Activated CD8-positive, alpha-beta memory T cell treated with anti-CD3 and anti-CD28 coated beads for 24 hours (primary cell): Measurements from ENCODE around the gene TNFRSF13B.
"Not testable (repeated sequence)": the region's sequence is repeated elsewhere in the genome, so short reads cannot be mapped to it uniquely, and the experiment has no call there.

Experiments used
- DNase-seq: peaks from one replicate; pipeline ENCODE4 v3.0.0-alpha.2; 2020

Gene TNFRSF13B

GRCh38 chr17:16971458-16972338, at the start of gene TNFRSF13B:
TSS of gene TNFRSF13B (minus strand) at chr17:16972118. CDS start at chr17:16972075, 43 bp downstream.
- no peak for DNase-seq

DNA sequence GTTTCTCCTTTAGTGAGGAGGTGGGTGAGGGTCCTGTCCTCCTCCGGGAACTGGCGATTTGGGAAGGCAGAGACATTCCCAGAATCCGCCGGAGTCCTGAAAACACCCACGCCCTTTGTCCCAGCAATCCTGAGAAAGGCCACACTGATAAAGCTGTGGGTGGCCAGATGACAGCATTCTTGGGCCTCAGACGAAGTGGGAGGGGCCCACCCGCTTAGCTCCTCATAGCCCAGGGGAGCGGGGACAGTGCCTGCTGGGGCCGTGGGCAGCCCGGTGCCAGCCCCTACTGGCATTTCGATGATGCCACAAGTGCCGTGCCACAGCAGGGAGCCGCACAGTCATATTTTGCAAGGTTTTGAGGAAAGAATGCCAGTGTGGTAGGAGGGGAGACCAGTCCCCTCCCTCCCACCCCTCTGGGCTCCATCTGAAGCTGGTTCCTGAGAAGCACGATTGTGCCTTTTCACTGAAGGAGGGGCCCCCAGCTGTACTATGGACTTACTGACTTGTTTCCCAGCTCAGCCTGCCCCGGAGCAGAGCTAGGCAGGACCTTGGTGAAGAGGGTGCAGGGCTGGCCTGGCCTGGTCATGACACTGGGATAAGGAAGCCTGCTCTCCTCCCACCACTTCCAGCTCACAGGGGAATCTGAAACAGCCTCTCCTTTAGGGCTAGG, 49.4 kb upstream of the TNFRSF13B start:
- DNase-seq, result no peak

- no peak for DNase-seq
These were observed 48.9 kb upstream of the TNFRSF13B start for GRCh38 chr17:17020821-17021193.

DNA sequence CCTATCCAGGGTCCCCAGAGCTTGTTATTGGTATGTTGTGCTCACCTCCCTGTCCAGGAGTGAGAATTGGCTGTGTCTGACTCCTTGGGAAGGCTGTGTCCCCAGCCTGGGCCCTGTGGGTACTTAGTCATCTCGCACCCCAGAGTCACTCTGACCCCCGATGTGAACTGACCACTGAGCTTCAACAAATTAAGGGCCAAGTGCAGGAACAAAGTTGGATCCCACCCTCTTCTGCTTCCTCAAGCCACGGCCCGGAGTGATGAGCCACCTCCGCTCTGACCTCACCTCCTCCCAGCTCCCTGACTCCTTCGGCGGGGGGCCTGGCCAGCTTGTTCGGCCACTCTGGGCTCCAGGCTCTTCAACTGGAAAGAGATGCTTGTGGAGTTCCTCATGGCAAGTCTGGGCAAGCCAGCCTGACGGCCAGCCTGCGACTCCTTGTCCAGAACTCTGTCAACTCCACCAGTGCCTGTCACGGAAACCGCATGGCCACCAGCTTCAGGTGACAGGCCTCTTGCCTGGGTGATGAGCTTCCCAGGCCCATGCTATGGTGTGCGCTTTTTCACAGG, 48.1 kb upstream of the TNFRSF13B start:
- DNase-seq, result no peak

- no peak for DNase-seq
These were observed 47.5 kb upstream of the TNFRSF13B start for GRCh38 chr17:17019430-17019762.

GRCh38 chr17:17018612-17019429, 46.9 kb upstream of the TNFRSF13B start:
- DNase-seq, result no peak

DNA sequence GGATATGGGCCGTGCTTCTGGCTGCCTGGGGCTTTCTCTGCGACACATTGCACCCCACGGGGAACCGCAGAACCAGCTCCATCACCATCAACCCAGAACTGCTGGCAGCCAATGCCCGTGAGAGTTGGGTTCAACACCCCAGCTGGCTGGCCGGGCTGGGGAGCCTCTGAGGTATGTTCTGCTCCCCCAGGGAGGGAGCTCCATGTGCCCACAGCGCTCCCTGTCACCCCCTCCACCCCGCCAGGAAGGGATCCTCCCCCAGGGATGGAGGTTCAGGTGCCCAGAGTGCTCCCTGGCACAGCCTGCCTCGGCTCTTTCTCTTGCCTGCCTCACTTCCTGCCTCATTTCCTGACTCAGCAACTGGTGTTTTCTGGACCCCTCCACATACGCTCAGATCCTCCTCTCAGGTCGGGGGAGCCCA, 46.1 kb upstream of the TNFRSF13B start:
- no peak for DNase-seq

DNA sequence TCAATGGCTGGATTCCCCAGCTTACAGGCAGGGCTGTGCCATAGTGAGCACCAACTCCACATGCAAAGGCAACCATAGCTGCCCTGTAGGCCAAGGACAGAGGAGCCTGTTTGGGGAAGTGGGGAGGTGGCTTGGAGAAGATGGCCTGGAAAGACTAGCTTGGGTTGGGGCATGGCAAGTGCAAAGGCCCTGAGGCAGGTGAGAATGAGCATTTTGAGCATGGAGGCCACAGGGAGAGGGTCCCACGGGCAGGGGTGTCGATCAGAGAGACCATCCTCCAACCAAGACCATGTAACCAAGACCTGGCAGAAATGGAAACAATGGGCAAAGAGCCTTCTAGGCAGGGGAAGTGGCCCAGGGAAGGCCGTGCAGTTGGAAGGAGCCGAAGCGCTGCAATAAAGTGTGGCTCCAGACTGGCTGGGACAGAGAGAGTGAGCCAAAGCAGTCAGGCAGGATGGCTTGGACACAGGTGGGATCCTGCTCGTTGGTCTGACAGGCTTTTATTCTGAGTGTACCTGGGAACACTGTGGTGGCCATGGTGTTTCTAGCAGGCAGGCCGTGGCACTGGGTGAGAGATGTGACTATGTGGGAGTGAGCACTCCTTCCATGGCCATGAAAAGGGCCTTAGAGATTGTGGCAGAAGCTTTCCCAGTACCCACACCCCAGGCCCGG, 45.6 kb upstream of the TNFRSF13B start:
- DNase-seq, result no peak

GRCh38 chr17:17016199-17017197, 44.6 kb upstream of the TNFRSF13B start:
- DNase-seq, result not testable (repeated sequence)

GRCh38 chr17:17015230-17015629, 43.3 kb upstream of the TNFRSF13B start:
- no peak for DNase-seq

DNA sequence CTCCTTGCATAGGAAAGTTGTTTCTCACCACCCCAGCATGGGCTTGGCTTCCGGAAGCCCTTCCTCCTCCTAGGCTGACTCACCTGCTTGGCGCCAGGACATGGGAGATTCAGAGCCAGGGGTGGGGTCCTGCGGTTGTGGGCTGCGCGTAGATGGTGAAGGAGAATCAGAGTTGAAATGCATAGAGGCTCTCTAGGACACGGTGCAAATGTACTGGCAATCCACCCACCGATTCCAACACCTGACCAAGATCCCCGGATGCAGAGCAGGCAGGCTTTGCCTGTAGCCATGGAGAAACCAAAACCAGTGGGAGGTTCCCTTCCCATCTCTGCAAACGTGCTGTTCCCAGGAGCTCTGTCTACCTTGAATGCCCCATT, 42.8 kb upstream of the TNFRSF13B start:
- not testable (repeated sequence) for DNase-seq

DNA sequence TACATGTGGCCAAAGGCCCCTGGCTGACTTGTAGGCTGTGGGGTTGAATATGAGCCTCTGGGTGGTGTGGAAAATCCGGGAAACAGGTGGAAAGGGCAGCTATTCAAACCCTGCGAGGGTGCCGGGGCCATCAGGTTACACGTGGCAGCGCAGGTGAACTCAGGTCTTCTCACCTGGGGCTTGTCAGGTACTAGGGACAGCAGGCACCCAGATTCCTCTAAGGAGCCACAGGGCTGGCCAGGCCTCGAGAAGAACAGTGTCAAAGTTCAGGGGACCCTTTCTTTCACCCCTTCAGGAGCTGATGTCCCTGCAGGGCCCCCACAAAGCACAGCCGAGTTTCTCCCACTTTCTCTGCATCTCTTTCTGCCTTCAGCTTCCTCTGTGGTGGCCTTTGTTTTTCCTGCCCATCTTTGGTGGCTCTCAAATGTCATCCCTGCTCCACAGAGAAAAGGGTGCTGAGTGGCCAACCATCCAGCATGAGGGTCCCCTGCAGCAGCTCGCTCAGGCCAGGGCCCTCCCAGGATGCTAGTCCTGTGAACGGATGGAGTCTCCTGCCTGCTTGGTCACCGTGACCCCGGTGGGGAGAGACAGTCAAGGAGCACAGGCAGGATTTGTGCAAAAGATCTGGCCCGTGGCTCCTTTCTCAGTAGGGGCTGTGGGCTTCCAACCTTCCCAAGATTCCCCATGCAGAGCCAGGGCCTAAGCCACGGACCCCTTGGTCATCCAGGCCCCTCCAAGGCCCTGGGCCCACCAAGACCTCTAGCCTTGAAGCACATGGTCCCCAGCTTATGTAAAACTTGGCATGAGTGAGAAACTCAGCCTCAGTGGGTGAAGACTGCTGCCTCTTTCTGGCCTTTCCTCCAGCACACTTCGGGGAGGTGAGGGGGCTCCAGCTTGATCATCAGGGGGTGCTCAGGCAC, 42.2 kb upstream of the TNFRSF13B start:
- DNase-seq, result not testable (repeated sequence)

DNA sequence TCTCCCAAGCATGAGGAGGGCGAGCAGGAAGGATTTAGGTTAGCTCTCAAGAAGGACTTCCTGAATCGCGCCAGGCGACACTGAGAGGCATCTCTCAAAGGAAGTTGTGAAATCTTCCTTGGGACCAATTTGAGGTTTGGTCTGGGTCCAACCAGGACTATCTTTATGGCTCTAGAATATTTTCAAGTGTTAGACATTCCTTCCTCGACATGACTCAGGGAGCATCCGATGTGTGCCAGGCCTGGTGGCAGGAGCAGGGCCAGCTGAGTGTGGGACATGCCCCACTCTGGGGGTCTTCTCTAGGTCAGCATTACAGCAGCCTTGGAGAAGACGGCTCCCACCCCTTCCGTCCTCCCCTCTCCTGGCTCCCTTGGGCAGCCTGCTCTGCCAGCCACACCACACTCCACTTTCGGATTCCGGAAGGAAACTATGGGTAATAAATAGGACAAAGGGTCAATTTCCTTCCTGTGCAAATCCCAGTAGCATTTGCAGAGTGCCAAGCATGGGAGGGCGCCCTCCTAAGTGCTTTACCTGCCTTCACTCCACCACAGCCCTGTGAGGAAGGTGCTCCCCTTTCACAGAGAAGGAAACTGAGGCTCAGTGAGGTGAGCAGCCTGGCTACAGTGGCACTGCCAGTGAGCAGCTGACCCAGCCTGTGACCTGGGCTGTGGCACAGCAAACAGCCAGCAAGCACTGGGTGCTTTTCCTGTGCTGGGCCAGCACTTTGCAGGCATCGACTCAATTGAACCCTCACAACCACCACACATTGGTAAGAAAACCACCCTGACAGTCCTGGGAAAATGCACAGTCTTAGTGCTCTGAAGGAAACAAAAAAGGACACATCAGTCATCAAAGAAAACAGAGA, 39.4 kb upstream of the TNFRSF13B start:
- not testable (repeated sequence) for DNase-seq

- not testable (repeated sequence) for DNase-seq
These were observed 38.7 kb upstream of the TNFRSF13B start for GRCh38 chr17:17010545-17011034.

DNA sequence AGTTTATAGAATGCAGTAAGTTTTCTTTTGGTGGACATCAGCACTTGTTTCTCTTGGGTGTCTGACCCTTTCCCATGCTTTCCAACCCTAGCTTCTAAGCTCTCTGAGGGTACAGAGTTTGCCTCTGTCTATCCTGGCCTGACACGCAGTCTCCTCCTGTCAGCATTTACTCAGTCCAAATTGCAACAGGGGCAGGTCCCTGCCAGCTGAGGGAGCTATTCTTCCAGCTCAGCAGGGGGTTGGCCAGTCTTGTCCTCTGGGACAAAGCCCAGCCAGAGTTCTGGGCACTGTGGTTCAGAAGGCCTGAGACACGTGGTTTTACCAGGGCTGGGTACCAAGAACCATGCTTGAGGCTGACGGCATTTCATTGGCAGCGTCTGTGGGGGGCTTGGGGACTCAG, 38.1 kb upstream of the TNFRSF13B start:
- DNase-seq, result not testable (repeated sequence)

- not testable (repeated sequence) for DNase-seq
These were observed 36.9 kb upstream of the TNFRSF13B start for GRCh38 chr17:17008621-17009397.

GRCh38 chr17:17007891-17008290, 36.0 kb upstream of the TNFRSF13B start:
- DNase-seq, result not testable (repeated sequence)
